ENCODE results near the gene KCNIP4.

- TF ChIP-seq, protein P1, sequence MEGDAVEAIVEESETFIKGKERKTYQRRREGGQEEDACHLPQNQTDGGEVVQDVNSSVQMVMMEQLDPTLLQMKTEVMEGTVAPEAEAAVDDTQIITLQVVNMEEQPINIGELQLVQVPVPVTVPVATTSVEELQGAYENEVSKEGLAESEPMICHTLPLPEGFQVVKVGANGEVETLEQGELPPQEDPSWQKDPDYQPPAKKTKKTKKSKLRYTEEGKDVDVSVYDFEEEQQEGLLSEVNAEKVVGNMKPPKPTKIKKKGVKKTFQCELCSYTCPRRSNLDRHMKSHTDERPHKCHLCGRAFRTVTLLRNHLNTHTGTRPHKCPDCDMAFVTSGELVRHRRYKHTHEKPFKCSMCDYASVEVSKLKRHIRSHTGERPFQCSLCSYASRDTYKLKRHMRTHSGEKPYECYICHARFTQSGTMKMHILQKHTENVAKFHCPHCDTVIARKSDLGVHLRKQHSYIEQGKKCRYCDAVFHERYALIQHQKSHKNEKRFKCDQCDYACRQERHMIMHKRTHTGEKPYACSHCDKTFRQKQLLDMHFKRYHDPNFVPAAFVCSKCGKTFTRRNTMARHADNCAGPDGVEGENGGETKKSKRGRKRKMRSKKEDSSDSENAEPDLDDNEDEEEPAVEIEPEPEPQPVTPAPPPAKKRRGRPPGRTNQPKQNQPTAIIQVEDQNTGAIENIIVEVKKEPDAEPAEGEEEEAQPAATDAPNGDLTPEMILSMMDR (IDR thresholded peaks at IDR 0.05), result no peak
- no peak for TF ChIP-seq POLR2A (IDR thresholded peaks at IDR 0.05)
Observed at GRCh38 chr4:21884615-21885014, 64.0 kb downstream of the KCNIP4 start.
